SW480 (cell line): Measurements from ENCODE around the gene RMND5B.
"Not testable (repeated sequence)": the region's sequence is repeated elsewhere in the genome, so short reads cannot be mapped to it uniquely, and the experiment has no call there.

Experiments
- DNase-seq: peaks from one replicate; pipeline ENCODE4 v3.0.0-alpha.2; 2016; ENCODE audit warnings: low spot score

Gene RMND5B

DNA sequence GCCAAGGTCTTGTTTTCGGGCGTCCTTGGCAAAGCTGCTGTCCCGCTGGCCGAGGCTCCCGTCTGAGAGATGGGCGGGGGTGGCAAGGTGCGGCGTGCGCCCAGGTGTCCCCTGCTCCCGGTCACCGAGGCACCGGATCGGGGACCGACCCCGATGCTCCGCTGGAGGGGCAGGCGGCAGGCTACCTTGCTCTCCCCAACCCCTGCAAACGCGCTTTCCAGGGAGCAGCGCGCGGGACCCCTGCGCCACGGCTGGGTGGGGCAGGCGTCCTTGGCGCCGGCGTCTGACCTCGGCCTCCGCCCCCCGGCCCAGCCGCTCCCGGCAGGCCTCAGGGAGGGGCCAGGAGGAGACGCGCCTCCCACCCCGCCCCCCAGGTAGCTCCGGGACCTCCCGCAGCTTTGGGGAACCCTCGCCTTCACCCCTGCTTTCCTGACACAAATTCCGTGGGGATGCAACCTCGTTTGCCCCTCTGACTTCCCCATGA lies 16.9 kb upstream of the RMND5B start:
- no peak for DNase-seq

DNA sequence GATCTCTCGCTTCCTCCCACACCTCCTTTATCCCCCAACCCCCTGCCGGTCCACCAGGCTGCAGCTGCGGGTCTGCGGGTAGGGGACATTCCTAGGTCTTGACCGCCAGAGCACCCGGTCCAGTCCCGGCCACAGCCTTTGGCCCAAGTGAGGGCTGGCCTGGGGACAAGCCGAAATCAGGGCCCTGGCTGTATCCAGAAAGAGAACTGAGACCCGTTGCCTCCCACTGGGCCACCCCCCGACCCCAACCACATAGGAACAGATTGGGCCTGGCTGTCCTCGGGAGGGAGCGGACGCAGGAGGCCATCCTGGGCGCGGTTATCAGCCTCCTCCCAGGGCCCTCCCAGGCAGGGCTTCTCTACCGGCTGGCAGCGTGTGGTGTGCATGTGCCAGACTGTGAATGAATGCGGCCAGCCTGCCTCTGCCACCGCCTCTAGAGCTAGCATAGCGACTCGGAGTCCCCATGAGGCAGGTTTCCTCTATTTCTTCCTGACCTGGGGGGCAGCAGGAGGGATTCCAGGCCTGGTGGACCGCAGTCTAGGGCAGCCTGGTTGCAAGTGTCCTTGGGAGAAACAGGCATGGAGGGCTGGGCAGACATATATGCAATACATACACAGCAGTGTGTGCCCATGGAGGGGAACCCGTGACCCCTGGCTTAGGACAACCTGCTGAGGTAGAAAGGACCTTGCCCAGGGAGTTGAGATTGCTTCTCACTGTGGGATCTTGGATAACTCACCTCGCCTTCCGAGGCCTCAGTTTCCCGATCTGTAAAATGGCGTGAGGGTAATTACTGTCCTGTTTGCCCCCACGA lies 16.3 kb upstream of the RMND5B start:
- peak; percentile 65 for DNase-seq

DNA sequence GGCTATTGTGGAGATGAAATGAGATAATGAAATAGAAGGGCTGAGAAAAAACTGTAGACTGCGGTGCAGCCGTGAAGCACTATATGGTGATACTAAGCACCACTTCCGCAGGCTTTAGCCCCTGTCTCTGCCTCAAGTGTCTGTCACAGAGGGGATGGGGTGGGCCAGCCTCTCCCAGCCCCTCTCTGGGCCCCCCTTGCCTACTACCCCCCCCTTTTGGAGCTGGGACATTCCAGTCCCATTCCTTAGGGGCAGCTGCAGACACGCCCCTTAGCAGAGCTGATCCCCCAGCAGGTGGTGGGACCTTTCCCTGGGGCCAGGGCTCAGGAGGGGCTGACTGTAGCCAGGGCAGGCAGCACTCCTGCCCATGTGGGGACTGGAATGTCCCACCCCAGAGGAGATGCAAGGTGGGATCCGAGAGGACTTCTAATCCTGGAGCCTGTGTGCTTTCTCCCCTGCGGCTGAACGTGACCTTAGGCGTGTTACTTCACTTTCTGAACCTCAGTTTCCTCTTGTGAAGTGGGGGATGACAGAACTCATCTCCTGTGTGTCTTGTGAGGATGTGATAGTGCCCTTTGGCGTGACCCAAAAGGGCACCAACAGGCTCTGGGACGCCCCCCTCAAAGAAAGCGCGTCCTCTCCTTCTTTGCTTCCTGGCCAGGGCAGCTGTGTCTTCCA lies 15.5 kb upstream of the RMND5B start:
- DNase-seq: no peak

DNA sequence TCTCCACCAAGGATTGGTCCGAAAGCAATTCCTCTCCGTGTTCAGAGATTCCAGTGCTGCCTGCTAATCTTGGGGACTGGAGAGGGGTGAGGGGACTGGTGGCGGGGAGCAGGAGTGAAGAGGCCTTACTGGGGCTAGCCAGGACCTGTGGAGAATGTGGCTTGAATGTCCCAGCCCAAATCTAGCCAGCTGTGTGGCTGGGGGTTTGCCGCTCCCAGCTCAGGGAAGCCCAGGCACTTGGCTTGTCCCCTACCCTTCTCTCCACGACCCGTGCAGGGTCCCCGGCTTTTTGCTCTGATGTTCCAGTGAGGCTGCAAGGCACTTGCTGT lies 15.0 kb upstream of the RMND5B start:
- no peak for DNase-seq

DNA sequence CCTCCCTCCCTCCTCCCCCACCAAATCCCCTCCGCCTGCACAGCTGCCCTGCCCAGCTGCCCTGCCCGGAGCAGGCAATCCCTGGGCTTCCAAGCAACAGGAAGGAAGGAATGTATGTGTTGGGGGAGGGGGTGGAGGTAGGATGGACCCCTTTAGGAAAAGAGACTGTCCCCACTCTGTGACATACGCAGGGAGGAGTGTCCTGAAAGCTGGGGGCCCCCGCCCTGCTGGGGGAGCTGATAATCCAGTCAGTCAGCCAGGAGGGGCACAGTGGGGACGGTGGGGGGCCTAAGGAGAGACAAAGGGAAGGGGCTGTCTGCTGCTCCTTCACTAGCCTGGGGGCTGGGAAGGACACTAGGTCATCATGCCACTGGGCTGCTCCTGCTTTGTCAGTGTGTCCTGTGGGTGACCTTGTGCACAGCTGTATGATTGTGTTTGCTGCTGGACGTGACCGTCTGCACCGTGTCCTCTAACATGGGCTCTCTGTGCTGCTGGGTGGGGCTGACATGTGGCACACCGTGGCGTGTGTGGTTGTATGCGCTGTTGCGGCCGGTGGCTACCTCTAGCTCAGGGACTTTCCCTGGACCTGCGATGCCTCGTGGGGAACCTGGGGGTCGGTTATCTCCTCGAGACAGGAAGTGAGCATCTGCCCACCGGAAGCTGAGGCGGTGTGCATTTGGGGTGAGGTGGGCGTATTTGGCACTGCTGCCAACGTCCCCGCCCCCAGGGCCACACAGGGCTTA lies 14.5 kb upstream of the RMND5B start:
- peak; percentile 37 for DNase-seq

DNA sequence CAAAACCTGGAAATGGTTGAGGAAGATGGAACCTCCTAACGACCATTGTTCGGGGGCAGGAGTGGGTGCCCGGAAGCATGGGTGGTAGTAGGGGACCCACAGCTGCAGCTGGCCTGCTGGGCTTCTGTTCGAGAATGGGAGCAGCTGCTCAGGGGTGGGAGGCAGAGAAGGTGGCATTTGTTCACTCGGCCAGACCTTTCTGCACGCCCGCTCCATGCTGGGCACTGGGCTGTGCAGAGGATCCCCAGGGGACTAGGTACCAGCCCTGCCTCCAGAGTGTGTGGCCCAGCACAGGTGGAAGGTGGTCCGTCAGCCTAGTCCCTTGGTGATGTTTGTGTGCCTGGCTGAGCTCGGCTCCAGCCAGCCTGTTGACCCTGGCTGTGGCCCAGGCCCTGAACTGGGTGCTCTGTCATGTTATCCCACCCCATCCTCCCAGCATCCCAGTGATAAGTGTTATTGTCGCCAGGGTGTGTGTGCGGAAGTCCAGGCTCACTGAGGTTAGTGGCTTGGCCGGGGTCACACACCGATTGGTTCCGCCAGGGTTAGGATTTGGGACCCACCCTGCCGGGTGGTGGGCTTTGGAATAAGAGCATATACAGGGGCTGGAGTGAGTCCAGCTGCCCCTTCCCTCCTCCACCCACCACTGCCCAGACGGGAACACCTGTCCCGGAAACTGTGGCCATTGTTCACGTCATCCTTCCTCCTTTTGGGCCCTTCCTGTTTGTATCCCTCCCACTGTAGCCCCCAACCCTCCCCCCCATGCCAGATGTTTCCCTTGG lies 12.7 kb upstream of the RMND5B start:
- no peak for DNase-seq

DNA sequence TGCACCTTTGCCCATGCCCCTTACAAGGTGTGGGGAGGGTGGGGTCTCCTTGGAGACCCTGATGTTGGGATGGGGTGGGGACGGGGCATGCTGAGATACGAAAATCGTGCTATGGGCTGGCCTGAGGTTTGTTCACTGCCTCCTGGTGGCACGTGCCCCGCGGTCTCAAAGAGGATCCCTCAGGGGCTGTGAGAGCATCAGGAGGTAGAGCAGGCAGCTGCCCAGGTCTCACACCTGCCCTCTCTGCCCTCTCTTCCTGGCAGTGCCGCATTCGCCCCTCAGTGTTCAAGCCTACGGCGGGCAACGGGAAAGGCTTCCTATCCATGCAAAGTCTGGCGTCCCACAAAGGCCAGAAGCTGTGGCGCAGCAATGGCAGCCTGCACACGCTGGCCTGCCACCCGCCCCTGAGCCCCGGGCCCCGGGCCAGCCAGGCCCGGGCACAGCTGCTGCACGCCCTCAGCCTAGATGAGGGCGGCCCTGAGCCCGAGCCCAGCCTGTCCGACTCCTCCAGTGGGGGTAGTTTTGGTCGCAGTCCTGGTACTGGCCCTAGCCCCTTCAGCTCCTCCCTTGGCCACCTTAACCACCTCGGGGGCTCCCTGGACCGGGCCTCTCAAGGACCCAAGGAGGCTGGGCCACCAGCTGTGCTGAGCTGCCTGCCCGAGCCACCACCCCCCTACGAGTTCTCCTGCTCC lies 10.8 kb upstream of the RMND5B start:
- no peak for DNase-seq

DNA sequence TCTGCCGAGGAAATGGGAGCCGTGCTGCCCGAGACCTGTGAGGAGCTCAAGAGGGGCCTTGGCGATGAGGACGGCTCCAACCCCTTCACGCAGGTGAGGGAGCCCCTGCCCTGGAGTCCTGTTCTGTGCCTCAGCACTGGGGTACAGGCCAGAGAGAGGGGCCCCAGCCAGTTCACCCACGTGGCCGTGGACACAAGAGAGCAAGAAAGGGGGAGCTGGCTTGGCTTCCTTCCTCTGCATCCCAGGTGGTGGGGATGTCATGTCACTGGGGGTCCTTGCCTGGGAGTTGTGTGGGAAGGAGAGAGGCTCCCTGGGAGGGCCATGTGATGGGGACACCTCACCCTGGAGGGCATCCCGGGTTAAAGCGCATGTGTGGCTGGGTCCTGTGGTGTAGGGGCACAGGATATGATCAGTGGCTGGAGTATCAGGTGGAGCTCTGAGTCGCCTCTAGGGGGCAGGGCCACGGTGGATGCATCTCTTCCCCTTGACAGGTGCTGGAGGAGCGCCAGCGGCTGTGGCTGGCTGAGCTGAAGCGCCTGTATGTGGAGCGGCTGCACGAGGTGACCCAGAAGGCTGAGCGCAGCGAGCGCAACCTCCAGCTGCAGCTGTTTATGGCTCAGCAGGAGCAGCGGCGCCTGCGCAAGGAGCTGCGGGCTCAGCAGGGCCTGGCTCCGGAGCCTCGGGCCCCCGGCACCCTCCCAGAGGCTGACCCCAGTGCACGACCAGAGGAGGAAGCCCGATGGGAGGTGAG lies 10.0 kb upstream of the RMND5B start:
- peak; percentile 77 for DNase-seq

DNA sequence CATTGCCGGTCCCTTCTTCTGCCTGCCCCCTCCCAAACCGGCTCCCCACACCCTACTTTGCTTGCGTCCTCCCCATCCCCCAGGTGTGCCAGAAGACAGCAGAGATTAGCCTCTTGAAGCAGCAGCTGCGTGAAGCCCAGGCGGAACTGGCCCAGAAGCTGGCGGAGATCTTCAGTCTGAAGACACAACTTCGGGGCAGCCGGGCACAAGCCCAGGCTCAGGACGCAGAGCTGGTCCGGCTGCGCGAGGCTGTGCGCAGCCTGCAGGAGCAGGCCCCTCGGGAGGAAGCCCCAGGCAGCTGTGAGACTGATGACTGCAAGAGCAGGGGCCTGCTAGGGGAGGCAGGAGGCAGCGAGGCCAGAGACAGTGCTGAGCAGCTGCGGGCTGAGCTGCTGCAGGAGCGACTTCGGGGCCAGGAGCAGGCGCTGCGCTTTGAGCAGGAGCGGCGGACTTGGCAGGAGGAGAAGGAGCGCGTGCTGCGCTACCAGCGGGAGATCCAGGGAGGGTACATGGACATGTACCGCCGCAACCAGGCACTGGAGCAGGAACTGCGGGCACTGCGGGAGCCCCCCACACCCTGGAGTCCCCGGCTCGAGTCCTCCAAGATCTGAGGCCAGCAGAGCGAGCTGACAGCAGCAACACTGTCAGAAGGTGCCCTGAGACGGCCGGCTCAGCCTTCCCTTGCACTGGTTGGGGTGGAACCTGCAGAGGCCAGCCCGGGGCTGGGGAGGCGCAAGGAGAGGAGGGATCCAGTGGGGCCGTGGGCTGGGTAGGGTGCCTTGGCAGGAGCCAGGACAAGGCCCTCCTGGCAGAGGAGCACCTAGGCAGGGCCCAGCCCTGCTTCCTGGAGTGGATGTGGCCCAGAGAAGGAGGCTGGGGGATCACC lies 9.2 kb upstream of the RMND5B start:
- DNase-seq: no peak

DNA sequence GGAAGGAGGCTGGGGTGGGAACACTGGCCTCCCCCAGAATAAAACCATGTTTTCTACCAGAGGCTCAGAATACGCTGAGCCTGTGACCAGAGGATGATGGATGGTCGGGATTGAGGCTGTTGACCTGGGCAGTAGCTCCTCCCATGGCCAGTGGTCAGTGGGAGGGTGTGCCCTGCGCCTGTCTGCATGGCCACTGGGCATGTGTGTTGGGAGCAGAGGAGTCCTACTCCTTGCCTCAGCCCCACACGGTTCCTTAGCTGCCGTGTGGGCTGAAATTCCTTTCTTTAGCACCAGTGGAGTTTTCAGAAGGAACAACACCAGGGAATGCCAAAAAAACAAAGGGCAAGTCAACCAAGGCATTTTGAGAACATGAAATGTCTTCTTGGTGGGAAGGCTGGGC lies 8.5 kb upstream of the RMND5B start:
- DNase-seq: no peak

DNA sequence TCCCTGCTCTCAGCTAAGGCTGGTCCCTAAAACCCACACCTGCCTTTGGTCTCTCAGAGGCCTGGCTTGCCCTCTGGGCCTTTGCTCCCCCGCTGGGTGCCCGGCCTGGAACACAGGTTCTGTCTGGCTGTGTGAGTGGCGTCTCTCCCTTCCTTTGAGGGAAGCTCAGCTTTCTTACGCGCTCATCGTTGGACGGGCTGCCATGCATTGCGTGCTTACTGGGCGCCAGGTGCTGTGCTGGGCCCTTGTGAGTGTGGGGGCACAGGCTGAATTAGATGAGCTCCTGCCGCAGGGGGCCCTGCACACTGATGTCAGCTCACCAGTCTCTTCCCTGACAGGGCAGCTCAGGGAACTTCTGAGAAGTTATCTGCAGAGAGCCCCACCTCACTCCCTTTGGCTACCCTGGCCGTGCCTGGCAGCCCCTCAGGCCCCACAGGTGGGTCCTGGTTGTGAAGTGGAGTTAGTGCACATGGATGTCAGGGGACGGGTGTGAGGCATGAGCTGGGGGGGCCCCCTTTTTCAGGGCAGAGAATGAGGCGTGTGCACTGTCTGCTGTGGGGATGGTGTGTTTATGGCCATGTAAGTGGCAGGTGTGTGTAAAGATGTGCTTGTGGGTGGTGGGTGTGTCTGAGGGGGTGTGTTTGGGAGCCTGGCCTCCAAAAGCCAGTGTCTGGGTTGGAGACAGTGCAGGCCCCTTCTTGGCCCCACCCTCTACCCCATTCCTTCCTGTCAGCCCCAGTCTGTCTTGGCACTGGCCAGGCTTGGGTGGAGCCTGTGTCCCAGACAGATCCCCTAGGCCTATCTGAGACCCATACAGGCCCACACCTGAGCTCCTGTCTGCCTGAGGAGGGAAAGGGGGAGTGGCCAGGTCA lies 7.5 kb upstream of the RMND5B start:
- DNase-seq: no peak

DNA sequence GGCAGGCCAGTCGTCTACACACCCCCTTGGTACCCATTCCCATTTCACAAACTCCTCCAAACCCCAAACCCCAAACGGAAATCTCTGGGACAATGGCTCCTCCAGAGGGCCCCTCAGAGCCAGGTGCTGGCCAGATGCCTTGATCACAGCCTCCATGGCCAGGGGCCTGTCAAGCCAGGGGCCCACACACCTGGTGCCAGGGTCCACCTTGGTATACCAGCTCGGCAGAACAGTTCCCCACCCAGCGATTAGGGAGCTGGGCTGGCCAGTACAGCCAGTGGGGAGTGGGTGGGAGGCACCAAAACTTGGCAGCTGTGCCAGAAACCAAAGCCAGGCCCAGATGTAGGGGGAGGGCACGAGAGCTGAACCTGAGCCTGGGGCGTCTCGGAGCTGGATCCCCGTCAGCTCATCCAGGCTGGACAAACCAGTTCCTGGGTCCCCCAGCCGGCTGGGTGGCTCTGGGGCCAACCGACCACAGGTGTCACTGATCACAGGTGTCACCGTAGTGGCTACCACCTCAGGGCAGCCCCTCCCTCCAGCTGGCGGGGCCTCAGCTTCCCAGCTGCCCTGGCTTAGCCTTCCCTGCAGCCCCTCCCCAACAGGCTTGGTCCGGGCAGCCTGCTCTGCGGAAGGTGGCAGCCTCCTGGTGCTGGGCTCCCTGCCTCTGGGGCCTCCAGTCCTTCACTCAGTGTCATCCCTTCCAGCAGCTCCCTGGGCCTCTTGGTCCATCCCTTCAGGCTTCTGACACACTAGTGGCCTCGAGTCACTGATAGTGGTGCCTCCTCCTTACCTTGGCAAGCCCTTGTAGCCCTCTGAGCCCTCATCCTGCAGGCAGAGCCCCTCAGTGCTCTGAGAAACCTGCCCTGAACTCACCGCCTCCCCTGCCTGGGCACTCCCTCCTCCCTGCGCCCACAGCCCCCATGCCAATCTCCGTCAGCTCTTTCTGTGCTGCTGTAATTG lies 6.6 kb upstream of the RMND5B start:
- no peak for DNase-seq

DNA sequence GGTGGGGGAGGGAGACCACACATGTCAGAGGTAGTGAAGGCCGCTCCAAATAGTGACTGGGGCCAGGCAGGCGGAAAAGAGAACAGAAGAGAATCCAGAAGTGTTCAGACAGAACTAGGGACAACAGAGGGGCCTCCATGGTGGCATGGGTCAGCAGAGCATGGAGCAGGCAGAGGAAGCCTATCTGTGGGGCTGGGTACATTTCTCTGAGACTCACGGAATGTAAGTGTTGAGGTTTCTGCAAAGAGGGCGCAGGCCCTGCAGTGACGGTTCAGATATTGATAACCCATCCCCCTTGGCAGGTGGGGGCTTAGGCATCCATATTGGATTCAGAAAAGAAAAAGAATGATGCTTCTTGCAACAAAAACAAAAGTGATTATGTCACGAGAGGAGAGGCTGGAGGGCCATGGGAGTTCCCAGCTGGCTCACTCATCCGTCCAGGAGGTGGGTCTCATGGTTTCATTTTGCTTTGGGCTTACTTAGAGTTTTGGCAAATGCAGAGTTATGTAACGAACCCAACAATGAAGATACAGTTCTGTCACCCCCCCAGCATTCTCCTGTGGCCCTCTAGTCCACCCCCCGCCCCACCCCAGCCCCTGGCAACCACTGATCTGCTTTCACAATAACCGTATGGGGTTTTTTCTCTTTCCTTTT lies 5.4 kb upstream of the RMND5B start:
- no peak for DNase-seq

DNA sequence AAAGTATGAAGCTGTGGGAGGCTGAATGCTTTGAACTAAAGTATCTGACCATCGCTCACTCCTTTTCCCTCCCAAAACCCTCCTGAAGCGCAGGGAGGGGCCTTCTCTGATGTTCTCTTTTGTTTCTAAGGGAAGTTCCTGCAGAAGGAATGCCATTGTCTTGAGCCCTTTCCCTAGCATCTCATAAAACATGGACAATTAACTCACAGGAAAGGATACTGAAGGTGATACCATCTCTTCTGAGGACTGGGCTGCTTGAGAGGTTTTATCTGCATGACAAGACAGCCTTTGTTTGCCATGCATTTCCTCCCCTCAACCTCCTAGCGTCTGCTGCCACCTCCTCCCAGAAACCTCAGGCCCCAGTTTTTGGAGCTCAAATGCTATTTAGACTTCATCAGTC lies 4.3 kb upstream of the RMND5B start:
- DNase-seq: no peak

DNA sequence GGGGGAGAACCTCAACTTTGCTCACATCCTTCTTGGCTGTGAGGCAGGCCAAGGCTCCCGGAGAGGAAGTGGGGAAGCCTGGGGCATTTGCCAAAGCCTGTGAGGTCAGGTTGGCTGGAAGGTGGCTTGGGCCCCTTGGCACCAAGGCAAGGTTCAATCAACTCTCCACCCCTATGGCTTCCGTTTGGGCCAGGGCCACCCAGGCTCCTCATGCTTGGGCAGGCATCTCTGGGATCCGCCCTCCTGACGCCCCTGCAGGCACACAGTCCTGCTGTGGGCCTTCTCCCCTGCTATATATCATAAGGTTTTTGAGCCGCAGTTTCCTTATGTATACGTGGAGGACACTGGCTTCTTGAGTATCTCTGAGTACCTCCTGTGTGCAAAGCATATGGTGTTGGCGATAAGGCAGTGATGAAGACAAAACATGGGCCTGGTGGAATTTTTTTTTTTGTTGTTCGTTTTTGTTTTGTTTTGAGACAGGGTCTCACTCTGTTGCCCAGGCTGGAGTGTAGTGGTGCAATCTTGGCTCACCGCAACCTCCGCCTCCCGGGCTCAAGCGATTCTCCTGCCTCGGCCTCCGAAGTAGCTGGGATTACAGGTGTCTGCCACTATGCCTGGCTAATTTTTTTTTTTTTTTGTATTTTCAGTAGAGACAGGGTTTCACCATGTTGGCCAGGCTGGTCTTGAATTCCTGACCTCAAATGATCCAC lies 3.4 kb upstream of the RMND5B start:
- DNase-seq: not testable (repeated sequence)

DNA sequence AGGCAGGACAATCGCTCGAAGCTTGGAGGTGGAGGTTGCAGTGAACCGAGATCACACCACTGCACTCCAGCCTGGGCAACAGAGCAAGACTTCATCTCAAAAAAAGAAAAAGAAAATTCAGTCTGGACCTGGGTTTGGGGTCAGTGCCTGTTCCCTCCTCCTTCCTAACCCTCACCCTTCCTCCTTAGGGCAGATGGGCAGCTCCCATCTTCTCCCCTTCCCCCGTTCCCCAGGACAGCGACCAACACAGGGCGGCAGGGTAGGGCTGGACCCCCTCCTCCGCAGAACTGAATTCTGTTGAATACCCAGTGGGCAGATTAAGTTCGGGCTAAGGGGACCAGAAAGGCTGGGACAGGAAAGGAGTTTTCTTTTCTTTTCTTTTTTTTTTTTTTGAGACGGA lies 1.5 kb upstream of the RMND5B start:
- DNase-seq: no peak

DNA sequence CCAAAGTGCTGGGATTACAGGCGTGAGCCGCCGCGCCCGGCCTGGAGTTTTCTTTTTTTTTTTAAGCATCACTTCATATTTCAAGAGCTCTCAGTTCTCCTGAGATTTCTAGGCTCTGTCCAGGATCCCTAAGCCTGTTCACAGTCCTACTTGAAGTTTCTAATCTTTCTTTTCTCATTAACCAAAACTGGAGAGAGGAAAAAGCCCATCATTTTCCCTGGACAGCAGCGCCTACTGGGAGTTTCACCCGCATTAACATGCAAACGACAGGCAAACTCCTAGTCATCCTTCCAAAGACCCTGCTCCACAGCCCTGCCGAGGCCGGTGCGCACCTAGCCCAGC lies 609 bp upstream of the RMND5B start:
- DNase-seq: not testable (repeated sequence)
